HL-60 (cell line): ENCODE data around the gene CWF19L1.

ENCODE experiments used
- CTCF ChIP-seq: IDR thresholded peaks from one replicate; pipeline ENCODE4 v1.5.1; 2011; ENCODE audit warnings: low read length, control low read depth, inconsistent platforms; ENCODE audit not compliant: insufficient read depth
- GABPA ChIP-seq: IDR thresholded peaks from 2 replicates; pipeline ENCODE4 v1.6.1; 2012; ENCODE audit warnings: low read depth
- POLR2AphosphoS5 ChIP-seq: IDR thresholded peaks from 2 replicates; pipeline ENCODE4 v1.6.1; 2012; ENCODE audit warnings: low read depth

GRCh38 chr10:100183481-100183880 is 84.0 kb downstream of the CWF19L1 start:
- TF ChIP-seq CTCF (no peak), POLR2AphosphoS5 (peak; percentile 74; the same call in 1 of the 2 replicates), GABPA (no peak)
